Upper lobe of left lung (tissue), 4 donors: ENCODE measurements around the gene C16orf92.
A peak's percentile ranks its signal among the peaks of the same experiment; 100 is the strongest.

Experiments used
- CTCF ChIP-seq, 6 experiments: fragments of 450-650 bp in 4 of 6; fragments of 200-600 bp in 2 of 6; sonication (generic) in 2 of 6; IDR thresholded peaks; one replicate each; pipeline ENCODE4 v1.5.1; 2016 to 2019; ENCODE audit warnings: antibody characterized with exemption in 6 of 6
- EP300 ChIP-seq, 4 donors: sonication (generic); formaldehyde crosslinking; IDR thresholded peaks; one replicate each; pipeline ENCODE4 v1.5.1; 2017; ENCODE audit warnings: antibody characterized with exemption in 4 of 4, control low read depth in 2 of 4
- POLR2A ChIP-seq, 4 donors: fragments of 450-650 bp; IDR thresholded peaks; one replicate each; pipeline ENCODE4 v1.5.1; 2016 to 2017; ENCODE audit warnings: antibody characterized with exemption in 4 of 4, mild to moderate bottlenecking in 2 of 4
- POLR2AphosphoS5 ChIP-seq, 2 donors: sonication (generic); formaldehyde crosslinking; IDR thresholded peaks; one replicate each; pipeline ENCODE4 v1.5.1; 2017; ENCODE audit warnings: antibody characterized with exemption in 2 of 2

- no peak for TF ChIP-seq CTCF (IDR thresholded peaks at IDR 0.05)
- TF ChIP-seq POLR2A (IDR thresholded peaks at IDR 0.05), result peak in 2 of 4 donors; percentile 21 to 45
- TF ChIP-seq POLR2AphosphoS5 (IDR thresholded peaks at IDR 0.05), result peak; percentile 61 to 77
- TF ChIP-seq EP300 (IDR thresholded peaks at IDR 0.05), result no peak
Measured at GRCh38 chr16:29974291-29975133, 48.5 kb upstream of the C16orf92 start.
